HG03457 (cell line): ENCODE data around the gene TNFRSF4.
"Not testable (repeated sequence)": the region's sequence is repeated elsewhere in the genome, so short reads cannot be mapped to it uniquely, and the experiment has no call there.

Experiments used
- ATAC-seq: cut with Tn5 transposase; IDR thresholded peaks from one replicate; pipeline ENCODE4 v1.9.1; 2021; ENCODE audit warnings: moderate number of reproducible peaks; ENCODE audit not compliant: unreplicated experiment

The TNFRSF4 gene

GRCh38 chr1:1204425-1204920, 9.5 kb downstream of the TNFRSF4 start:
- ATAC-seq: no peak

DNA sequence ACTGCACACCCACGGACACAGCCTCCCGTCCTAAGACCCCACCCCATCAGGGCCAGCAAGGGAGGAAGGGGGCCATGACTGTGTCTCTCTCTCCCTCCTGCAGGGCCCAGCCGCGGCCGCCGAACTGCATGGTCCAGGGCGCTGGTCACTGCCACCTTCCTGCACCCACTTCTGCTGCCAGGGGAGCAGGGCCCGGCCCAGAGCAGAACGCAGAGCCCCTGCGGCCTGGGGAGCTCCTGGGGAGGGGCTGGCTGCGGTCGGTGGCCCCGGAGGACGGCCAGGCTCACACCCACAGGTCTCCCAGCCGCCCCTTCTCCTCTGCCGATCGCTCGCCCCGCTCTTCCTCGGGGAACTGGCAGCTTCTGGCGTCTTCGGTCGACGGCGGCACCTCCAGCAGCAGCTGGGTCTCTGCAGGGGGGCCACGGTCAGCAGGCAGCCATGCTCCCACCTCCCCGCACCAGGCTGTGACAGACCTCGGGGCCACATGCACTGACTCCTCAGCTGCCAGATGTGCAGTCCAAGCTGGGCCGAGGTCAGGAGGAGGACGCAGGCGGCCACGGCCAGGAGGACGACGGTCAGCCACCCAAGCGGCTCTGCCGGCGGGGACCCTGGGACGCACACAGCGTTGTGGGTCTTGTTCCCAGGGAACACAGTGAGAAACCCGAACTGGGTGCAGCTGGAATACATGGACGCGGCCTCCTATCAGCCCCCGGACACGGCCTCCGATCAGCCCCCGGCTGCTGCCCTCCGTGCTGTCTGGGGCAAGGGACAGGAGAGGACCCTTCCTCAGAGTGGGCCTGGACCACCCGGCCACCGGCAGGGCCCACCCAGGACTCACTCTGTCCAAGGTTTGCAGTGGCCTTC, 10.2 kb downstream of the TNFRSF4 start:
- ATAC-seq: no peak

DNA sequence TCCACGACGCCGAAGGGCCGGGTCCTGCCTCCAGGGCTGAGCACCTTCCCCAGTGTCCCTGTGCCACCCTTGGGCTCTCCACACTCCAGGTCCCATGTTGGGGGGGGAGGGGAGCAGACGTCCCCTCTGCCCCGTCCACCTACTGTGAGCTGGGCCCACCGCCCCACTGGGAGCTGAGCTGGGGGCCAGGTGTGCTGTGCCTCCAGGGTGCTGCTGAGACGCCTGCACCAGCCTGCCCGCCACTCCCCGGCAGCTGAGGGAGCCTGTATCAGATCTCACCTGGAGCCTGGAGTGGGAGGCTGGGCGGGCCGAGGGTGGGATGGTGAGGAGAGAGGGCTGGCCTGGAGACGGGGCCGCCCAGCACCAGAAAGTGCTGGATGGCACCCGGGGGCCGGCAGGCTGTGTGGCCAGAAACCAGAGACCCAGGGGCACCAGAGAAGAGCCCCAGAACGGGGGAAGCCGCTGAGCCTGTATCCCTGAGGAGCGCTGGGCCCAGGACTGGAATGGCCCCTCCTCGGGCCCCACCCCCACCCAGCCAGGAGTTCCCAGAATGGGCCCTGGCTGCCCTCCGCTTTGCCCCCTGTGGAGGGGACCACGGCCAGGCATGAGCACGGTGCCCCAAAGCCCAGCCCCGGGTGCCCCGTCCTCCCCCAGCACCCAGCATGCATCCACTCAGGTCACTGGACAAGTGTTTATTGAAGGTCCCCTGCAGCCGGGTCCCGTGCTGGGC, 11.0 kb downstream of the TNFRSF4 start:
- ATAC-seq: no peak

GRCh38 chr1:1200876-1201810, 12.8 kb downstream of the TNFRSF4 start:
- ATAC-seq: no peak

DNA sequence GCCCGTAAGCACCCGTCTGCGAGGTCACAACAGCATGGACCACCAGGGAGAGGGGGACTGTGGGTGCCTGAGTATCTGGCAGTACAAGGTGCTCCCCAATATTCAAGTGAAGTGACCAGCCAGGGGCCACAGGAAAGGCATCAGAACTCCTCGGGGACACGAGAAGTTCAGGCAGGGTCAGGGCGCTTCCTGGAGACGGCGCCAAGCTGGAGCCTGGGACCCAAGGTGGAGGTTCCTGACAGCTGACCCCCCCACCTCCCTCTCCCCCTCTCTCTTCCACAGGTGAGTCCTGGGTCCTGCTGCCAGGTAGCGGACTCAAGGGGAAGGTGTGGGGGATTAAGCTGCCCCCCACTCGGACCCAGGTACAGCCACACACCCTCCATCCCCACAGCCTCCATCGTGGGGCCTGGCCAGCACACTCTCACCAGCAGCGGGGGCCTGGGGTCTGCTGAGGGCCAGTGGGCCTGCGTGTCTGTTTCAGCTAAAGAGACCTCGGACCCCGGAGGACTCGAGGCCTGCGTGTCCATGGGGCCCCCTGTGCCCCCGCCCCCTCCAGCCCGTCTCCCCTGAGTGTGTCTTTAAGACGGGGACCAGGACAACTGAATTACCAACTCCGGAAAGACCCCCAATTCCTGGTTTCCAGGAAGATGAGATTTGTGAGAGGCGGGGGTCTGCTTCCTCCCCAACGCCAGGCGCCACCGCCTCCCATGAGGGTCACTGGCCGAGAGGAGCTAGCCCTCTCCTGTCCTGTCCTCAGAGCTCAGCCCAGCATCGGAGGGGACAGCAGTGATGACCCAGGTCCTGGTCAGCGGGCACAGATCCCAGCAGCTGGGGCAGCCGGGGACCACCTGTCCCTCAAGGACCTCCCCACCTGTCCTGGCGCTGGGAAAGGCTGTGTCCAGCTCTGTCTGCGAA, 13.7 kb downstream of the TNFRSF4 start:
- ATAC-seq: no peak

GRCh38 chr1:1199141-1199960, 14.6 kb downstream of the TNFRSF4 start:
- no peak for ATAC-seq

GRCh38 chr1:1198423-1199140, 15.4 kb downstream of the TNFRSF4 start:
- no peak for ATAC-seq

DNA sequence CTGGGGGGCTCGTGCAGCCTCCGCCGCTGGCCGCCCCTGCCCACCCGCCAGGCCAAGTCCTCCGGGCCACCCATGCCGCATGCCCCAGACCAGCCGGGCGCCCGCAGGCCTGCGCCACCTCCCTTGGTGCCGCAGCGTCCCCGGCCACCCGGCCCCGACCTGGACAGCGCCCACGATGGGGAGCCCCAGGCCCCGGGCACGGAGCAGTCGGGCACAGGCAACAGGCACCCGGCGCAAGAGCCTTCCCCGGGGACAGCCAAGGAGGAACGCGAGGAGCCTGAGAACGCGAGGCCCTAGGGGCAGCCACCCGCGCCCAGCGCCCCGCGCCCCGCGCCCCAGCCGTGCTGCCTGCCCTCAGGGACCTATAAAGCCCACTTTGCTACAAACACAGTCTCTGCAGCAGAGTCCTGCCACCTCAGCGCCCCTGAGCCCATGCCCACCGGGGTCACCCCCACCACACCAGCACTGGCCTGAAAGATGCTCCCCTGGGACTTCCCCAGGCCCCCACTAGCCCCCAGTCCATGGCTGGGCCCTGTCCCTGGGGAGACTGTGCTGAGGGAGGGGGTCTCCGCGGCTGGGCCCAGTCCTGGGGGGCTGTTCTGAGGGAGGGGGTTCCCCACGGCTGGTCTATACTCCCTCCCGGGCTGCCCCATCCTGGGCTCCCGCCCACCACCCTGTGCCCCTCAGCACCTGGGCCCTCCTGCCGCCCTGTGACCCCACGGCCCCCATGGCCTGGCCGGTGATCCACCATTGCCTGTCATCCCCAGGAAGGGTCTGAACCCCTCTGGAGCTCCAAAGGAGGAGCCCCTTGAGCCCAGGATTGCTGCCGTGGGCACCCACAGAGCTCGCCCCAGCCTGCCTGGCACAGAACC, 16.2 kb downstream of the TNFRSF4 start:
- ATAC-seq: no peak

DNA sequence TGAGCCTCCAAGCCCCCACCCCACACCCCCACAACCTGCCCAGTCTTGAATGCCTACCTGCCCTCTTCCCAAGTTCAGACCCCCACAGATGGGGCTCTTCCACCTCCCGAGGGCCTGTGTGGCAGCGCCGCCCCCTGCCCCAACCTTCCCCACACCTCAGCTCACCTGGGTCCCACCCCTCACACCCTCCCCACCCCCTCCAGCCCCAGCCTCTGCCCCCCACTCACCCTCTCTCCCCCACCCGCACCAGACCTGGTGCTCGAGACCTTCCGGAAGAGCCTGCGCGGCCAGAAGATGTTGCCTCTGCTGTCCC, 16.8 kb downstream of the TNFRSF4 start:
- no peak for ATAC-seq

DNA sequence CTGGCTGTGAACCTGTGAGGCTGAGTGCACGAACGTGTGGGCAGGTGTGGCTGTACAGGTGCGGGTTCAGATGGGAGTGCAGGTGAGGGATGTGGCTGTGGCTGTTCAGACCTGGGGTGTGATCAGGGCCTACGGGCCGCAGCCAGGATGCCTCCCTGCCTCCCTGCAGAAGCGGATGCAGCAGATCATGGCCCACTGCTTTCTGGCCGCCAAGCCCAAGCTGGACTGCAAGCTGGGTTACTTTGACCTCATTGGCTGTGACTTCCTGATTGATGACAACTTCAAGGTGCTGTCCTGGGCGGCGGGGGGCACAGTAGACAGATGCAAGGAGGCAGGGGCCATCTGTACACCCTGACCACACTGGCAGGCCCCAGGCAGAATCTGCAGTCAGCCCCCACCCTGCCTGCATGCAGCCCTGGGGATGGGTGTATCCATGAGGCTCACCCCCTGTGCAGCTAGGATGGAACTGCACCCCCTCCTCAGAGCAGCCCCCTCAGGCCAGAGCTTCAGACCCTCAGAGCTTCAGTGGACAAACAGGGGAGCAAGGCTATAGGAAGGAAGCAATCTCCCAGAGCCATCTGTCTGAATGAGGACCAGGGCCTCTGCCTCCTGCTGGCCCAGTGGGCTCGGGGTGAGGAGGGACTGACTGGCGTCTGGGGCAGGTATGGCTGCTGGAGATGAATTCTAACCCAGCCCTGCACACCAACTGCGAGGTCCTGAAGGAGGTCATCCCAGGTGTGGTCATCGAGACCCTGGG, 17.3 kb downstream of the TNFRSF4 start:
- no peak for ATAC-seq

- ATAC-seq: not testable (repeated sequence)
Measured at GRCh38 chr1:1195726-1196125, 18.2 kb downstream of the TNFRSF4 start.

GRCh38 chr1:1194723-1195122, 19.2 kb downstream of the TNFRSF4 start:
- no peak for ATAC-seq

GRCh38 chr1:1191734-1192133, 22.2 kb downstream of the TNFRSF4 start:
- no peak for ATAC-seq

GRCh38 chr1:1189111-1189510, 24.8 kb downstream of the TNFRSF4 start:
- no peak for ATAC-seq

GRCh38 chr1:1187938-1188337, 26.0 kb downstream of the TNFRSF4 start:
- no peak for ATAC-seq

DNA sequence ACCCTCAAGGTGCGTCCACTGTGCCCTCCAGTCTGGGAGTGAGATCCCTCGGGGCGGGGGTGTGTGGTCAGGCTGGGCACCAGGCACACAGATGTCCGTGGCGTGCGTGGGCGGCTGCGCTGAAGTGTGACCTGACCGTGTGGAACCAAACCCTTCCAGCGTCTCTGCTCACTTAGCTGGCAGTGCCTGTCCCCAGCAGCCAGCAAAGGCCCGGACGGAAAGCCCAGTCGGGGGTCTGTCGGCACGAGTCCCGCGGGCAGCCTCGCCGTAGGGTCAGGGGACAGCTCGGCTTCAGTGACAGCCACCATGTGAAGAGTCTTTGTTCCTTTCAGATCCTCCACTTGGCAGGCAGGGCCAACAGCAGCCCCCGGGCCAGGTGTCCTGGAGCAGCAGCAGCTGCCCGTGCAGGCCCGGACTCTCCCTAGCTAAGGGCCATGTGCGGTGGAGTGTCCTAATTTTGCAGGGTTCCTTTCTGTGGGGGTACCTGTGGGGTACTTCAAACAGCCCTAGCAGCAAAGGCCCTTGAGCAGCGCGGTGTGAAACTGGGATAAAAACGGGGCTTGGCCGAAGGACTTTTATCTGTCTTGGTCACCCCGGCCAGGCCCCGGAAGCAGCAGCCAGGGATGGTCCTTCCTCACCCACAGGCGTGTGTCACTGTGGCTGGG, 28.7 kb downstream of the TNFRSF4 start:
- ATAC-seq: no peak
